ENCODE measurements around the gene PTPRN2. TPM values are rescaled to one million over a fixed set of nuclear protein-coding genes. Genes with fewer than 3 reads are reported as not detected.

PTPRN2 gene
- total RNA-seq, 1 donor from 2014 or later, result 1.8 TPM

DNA sequence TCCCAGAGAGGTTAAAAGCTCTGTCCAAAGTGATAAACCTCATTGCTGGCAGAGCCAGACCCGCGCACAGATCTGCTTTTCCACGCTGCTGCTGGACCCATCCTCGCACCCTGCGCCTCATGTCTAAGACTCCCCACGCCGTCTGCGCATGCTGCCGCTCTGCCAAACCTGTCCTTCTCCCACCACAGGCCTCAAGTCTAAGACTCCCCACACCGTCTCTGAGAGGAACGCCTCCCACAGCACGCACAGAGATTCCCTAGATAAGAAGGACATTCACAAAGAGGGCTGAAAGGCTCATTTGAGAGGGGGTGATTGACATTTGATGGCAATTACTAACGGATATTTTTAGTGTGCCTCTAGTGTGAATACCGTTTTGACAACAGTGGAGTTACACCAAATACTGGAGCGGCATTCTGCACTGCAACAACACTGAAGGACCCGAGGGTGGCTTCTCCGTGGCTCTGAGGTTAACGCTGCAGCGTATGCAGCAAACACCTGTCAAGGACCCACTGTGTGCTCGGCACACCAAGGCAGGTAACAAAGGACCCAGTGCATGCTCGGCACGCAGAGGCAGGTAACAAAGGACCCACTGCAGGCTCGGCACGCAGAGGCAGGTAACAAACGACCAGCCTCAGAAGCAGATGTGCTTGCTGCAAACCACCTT, 1019.4 kb downstream of the PTPRN2 start:
- ChIA-PET CTCF (no interaction called here), POLR2A (no interaction called here)
- Mint-ChIP-seq H3K27me3 (no peaks in the 10 kb centered on the region), H3K36me3 (ENCODE audit: low read depth) (peaks cover 7% of the 10 kb centered on the region), H3K9me3 (no peaks in the 10 kb centered on the region), H3K27ac (peak overlapping the region; percentile 41), H3K4me3 (peak overlapping the region; percentile 90), H3K4me1 (peaks cover 30% of the 10 kb centered on the region)
- DNase-seq (no peak), ATAC-seq (ENCODE audit: low read depth) (no peak)
- intact Hi-C loops (cut with micrococcal nuclease), result no loop called here
- TF ChIP-seq, protein P1, sequence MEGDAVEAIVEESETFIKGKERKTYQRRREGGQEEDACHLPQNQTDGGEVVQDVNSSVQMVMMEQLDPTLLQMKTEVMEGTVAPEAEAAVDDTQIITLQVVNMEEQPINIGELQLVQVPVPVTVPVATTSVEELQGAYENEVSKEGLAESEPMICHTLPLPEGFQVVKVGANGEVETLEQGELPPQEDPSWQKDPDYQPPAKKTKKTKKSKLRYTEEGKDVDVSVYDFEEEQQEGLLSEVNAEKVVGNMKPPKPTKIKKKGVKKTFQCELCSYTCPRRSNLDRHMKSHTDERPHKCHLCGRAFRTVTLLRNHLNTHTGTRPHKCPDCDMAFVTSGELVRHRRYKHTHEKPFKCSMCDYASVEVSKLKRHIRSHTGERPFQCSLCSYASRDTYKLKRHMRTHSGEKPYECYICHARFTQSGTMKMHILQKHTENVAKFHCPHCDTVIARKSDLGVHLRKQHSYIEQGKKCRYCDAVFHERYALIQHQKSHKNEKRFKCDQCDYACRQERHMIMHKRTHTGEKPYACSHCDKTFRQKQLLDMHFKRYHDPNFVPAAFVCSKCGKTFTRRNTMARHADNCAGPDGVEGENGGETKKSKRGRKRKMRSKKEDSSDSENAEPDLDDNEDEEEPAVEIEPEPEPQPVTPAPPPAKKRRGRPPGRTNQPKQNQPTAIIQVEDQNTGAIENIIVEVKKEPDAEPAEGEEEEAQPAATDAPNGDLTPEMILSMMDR (IDR thresholded peaks at IDR 0.05), result no peak

- DNase-seq, result no peak
- TF ChIP-seq, protein P1 (IDR thresholded peaks at IDR 0.05), result no peak
- Mint-ChIP-seq H3K9me3 (no peaks in the 10 kb centered on the region), H3K4me3 (peak overlapping the region; percentile 90), H3K36me3 (ENCODE audit: low read depth) (peaks cover 7% of the 10 kb centered on the region), H3K27ac (no peak overlapping the region), H3K4me1 (peaks cover 30% of the 10 kb centered on the region), H3K27me3 (no peaks in the 10 kb centered on the region)
- ChIA-PET POLR2A (no interaction called here), CTCF (no interaction called here)
- ATAC-seq (ENCODE audit: low read depth), result no peak
- intact Hi-C loops (cut with micrococcal nuclease), result no loop called here
Measured at GRCh38 chr7:157567666-157568065, 1020.0 kb downstream of the PTPRN2 start.

DNA sequence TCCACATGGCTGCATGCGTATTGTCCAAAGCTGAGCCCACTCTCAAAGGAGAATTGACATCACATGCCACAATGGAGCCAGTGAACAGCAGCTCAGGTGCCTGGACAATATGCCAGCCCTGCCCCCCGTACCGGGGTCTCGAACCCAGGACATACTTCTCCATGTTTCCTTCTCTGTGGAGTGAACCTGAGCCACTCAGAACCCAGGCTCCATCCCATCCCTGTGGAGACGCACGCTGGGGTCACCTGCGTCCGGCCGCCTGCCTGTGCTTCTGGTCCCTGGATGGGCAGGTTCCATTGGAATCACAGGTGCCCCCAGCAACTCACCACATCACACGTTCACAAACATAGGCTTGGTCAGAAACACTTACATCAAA, 1021.0 kb downstream of the PTPRN2 start:
- no peaks in the 10 kb centered on the region for H3K9me3 Mint-ChIP-seq
- ATAC-seq (ENCODE audit: low read depth), result no peak
- intact Hi-C loops (cut with micrococcal nuclease), result no loop called here
- no peaks in the 10 kb centered on the region for H3K27me3 Mint-ChIP-seq
- DNase-seq, result no peak
- H3K4me3 Mint-ChIP-seq, result no peak overlapping the region
- peaks cover 7% of the 10 kb centered on the region for H3K36me3 Mint-ChIP-seq (ENCODE audit: low read depth)
- H3K27ac Mint-ChIP-seq, result no peak overlapping the region
- ChIA-PET POLR2A (no interaction called here), CTCF (no interaction called here)
- peaks cover 30% of the 10 kb centered on the region for H3K4me1 Mint-ChIP-seq
- TF ChIP-seq, protein P1 (IDR thresholded peaks at IDR 0.05), result no peak

GRCh38 chr7:157565981-157566630, 1021.5 kb downstream of the PTPRN2 start:
- DNase-seq (no peak), ATAC-seq (ENCODE audit: low read depth) (no peak)
- Mint-ChIP-seq H3K4me3 (no peak overlapping the region), H3K9me3 (no peaks in the 10 kb centered on the region), H3K36me3 (ENCODE audit: low read depth) (peaks cover 7% of the 10 kb centered on the region), H3K4me1 (peaks cover 30% of the 10 kb centered on the region), H3K27me3 (no peaks in the 10 kb centered on the region), H3K27ac (no peak overlapping the region)
- CTCF ChIA-PET, result no interaction called here
- TF ChIP-seq, protein P1 (IDR thresholded peaks at IDR 0.05), result no peak
- POLR2A ChIA-PET, result no interaction called here
- intact Hi-C loops (cut with micrococcal nuclease), result no loop called here

GRCh38 chr7:157565201-157565626, 1022.4 kb downstream of the PTPRN2 start:
- no peak for DNase-seq
- TF ChIP-seq, protein P1 (IDR thresholded peaks at IDR 0.05), result no peak
- no peak for ATAC-seq (ENCODE audit: low read depth)
- POLR2A ChIA-PET, result no interaction called here
- CTCF ChIA-PET, result no interaction called here
- Mint-ChIP-seq H3K4me1 (peaks cover 29% of the 10 kb centered on the region), H3K9me3 (no peaks in the 10 kb centered on the region), H3K4me3 (no peak overlapping the region), H3K27ac (no peak overlapping the region), H3K27me3 (no peaks in the 10 kb centered on the region), H3K36me3 (ENCODE audit: low read depth) (peaks cover 7% of the 10 kb centered on the region)
- intact Hi-C loops (cut with micrococcal nuclease), result no loop called here
